CD4-positive, alpha-beta T cell treated with Interleukin-15 for 1 hour (primary cell): ENCODE results near the gene DUSP19.

Experiments used
- DNase-seq: peaks from one replicate; pipeline ENCODE4 v3.0.0-alpha.2; 2020

The DUSP19 gene

GRCh38 chr2:183126635-183127034 is 48.1 kb downstream of the DUSP19 start:
- no peak for DNase-seq

DNA sequence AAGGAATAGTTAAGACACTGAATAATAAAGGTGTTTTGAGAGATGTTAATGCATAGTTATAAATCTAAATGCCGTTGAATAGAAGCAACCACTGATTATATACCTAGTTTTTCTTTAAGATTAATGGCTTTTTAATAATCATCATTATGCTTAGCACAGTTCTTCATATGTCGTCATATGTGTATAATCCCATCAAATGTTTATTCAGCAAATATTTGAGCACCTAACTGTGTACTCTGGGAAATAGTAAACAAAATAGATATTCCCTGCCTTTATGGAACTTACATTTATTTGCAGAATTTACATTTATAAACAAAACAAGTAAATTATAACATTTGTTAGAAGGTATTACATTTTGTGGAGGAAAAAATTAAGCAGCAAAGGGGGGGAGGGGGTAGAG is 55.5 kb downstream of the DUSP19 start:
- no peak for DNase-seq

GRCh38 chr2:183148955-183149354 is 70.4 kb downstream of the DUSP19 start:
- DNase-seq, result no peak

DNA sequence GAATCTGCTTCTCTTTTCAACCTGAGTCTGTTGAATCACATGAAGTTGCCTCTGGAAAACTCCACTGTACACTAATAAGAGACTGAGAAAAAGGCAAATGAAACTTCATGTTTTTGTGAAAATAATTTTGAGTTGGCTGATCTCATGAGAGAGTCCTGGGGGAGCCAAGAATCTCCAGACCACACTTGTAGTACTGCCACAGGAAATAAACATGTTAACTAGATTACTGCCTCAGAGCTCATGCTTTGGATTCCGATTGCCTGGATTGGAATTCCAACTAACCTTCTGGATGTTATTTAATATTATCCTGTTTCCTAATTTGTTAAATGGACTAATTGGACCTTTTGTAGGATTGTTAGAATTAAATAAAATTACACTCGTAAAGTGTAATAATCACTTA is 70.9 kb downstream of the DUSP19 start:
- no peak for DNase-seq
